Mesothelial cell of epicardium (in vitro differentiated cells): ENCODE data around the gene SPATA31E1. TPM values are rescaled to one million over a fixed set of nuclear protein-coding genes. Genes with fewer than 3 reads are reported as not detected.
"Not testable (repeated sequence)": the region's sequence is repeated elsewhere in the genome, so short reads cannot be mapped to it uniquely, and the experiment has no call there.

Experiments
- DNase-seq, 2 experiments: peaks; one replicate each; pipeline ENCODE4 v3.0.0; 2021; ENCODE audit warnings: low spot score in 2 of 2; ENCODE audit not compliant: unreplicated experiment in 2 of 2
- H3K27ac Mint-ChIP-seq: 2 replicates; pipeline ENCODE4 v1.8.0; 2021; ENCODE audit warnings: mixed read lengths
- H3K27me3 Mint-ChIP-seq: 2 replicates; pipeline ENCODE4 v1.8.0; 2021; ENCODE audit warnings: low read depth, mixed read lengths
- H3K36me3 Mint-ChIP-seq: 2 replicates; pipeline ENCODE4 v1.8.0; 2021; ENCODE audit warnings: mixed read lengths
- H3K4me1 Mint-ChIP-seq: 2 replicates; pipeline ENCODE4 v1.8.0; 2021; ENCODE audit warnings: mixed read lengths
- H3K4me3 Mint-ChIP-seq: 2 replicates; pipeline ENCODE4 v1.8.0; 2021; ENCODE audit warnings: mild to moderate bottlenecking, moderate library complexity, mixed read lengths
- H3K9me3 Mint-ChIP-seq: 2 replicates; pipeline ENCODE4 v1.8.0; 2021; ENCODE audit warnings: mixed read lengths
- total RNA-seq: library from RNA; stranded (reverse); gene quantifications from 3 replicates; pipeline ENCODE4 v1.2.1, GENCODE V29; 2021
- TF ChIP-seq, protein P1 (sequence below): fragments of 200-600 bp; sonication (generic); IDR thresholded peaks from one replicate; pipeline ENCODE4 v1.5.0; 2021; ENCODE audit warnings: antibody characterized with exemption; ENCODE audit not compliant: unreplicated experiment

Gene SPATA31E1
- total RNA-seq, 1 donor from 2014 or later: 0.09 TPM

DNA sequence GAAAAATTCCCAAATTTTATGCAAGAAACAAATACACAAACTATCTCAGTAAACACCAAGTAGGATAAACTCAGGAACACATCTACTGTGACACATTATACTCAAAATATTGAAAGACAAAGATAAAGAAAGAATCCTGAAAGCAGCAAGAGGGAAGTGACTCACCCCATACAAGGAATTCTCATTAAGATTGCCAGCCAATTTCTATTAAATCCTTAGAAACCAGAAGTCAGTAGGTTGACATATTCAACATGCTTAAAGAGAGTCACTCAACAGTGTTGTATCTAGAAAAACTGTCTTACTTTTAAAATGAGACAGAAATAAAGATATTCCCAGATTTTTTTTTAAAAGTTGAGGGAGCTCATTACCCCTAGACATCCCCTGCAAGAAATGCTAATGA, 15.5 kb downstream of the SPATA31E1 start:
- no peak overlapping the region for H3K27ac Mint-ChIP-seq
- peaks cover 9% of the 10 kb centered on the region for H3K36me3 Mint-ChIP-seq
- H3K4me3 Mint-ChIP-seq: no peak overlapping the region
- TF ChIP-seq, protein P1, sequence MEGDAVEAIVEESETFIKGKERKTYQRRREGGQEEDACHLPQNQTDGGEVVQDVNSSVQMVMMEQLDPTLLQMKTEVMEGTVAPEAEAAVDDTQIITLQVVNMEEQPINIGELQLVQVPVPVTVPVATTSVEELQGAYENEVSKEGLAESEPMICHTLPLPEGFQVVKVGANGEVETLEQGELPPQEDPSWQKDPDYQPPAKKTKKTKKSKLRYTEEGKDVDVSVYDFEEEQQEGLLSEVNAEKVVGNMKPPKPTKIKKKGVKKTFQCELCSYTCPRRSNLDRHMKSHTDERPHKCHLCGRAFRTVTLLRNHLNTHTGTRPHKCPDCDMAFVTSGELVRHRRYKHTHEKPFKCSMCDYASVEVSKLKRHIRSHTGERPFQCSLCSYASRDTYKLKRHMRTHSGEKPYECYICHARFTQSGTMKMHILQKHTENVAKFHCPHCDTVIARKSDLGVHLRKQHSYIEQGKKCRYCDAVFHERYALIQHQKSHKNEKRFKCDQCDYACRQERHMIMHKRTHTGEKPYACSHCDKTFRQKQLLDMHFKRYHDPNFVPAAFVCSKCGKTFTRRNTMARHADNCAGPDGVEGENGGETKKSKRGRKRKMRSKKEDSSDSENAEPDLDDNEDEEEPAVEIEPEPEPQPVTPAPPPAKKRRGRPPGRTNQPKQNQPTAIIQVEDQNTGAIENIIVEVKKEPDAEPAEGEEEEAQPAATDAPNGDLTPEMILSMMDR: no peak
- no peaks in the 10 kb centered on the region for H3K27me3 Mint-ChIP-seq
- peaks cover 55% of the 10 kb centered on the region for H3K9me3 Mint-ChIP-seq
- no peaks in the 10 kb centered on the region for H3K4me1 Mint-ChIP-seq
- no peak for DNase-seq

- not testable (repeated sequence) for H3K36me3 Mint-ChIP-seq, H3K4me1 Mint-ChIP-seq, DNase-seq, H3K27ac Mint-ChIP-seq, H3K4me3 Mint-ChIP-seq, H3K27me3 Mint-ChIP-seq
- peaks cover 52% of the 10 kb centered on the region for H3K9me3 Mint-ChIP-seq
These were observed 19.7 kb downstream of the SPATA31E1 start for GRCh38 chr9:87902371-87902770.

- no peak for DNase-seq
These were observed 26.8 kb downstream of the SPATA31E1 start for GRCh38 chr9:87909310-87910041.

GRCh38 chr9:87910821-87911220, 28.1 kb downstream of the SPATA31E1 start:
- Mint-ChIP-seq H3K4me3 (no peak overlapping the region), H3K27ac (peak overlapping the region; percentile 13), H3K36me3 (no peaks in the 10 kb centered on the region), H3K9me3 (no peaks in the 10 kb centered on the region), H3K4me1 (no peaks in the 10 kb centered on the region), H3K27me3 (no peaks in the 10 kb centered on the region)
- TF ChIP-seq, protein P1: no peak
- no peak for DNase-seq

More at GRCh38 chr9:87909310-87910041, 26.8 kb downstream of the SPATA31E1 start:
- TF ChIP-seq, protein P1: no peak
- Mint-ChIP-seq H3K4me1 (no peaks in the 10 kb centered on the region), H3K27me3 (no peaks in the 10 kb centered on the region), H3K27ac (no peak overlapping the region), H3K4me3 (no peak overlapping the region), H3K9me3 (peaks cover 6% of the 10 kb centered on the region), H3K36me3 (no peaks in the 10 kb centered on the region)

- H3K36me3 Mint-ChIP-seq, H3K4me3 Mint-ChIP-seq, H3K27me3 Mint-ChIP-seq, DNase-seq, H3K9me3 Mint-ChIP-seq, H3K4me1 Mint-ChIP-seq, H3K27ac Mint-ChIP-seq: not testable (repeated sequence)
These were observed 35.0 kb downstream of the SPATA31E1 start, which contains the start of gene SPATA31C1 for GRCh38 chr9:87917662-87918061. TSS of gene SPATA31C1 (plus strand) at chr9:87917962.

DNA sequence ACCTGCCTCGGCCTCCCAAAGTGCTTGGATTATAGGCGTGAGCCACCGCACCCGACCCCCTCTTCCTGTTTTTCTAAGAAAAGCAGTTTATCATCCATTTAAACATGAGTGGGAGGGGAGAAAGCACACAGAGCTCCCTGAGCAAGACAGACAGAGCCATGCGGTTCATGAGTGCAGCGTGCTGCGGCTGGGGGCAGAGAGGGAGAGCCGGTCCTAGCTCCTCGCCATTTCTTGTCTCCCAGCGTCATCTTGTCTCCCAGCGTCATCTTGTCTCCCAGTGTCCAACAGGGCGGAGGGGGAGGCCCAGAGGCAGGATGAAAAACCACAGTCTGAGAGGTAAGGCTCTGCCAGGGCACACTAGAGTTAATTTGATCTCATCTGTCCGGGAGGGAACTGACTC, 36.3 kb downstream of the SPATA31E1 start:
- H3K27ac Mint-ChIP-seq, DNase-seq, H3K4me1 Mint-ChIP-seq, H3K36me3 Mint-ChIP-seq, H3K27me3 Mint-ChIP-seq, H3K4me3 Mint-ChIP-seq, H3K9me3 Mint-ChIP-seq: not testable (repeated sequence)

GRCh38 chr9:87921561-87921960, 38.9 kb downstream of the SPATA31E1 start:
- not testable (repeated sequence) for H3K27me3 Mint-ChIP-seq, H3K4me1 Mint-ChIP-seq, H3K27ac Mint-ChIP-seq, DNase-seq, H3K9me3 Mint-ChIP-seq, H3K36me3 Mint-ChIP-seq, H3K4me3 Mint-ChIP-seq

- H3K36me3 Mint-ChIP-seq, H3K9me3 Mint-ChIP-seq, H3K27me3 Mint-ChIP-seq, H3K4me3 Mint-ChIP-seq, H3K4me1 Mint-ChIP-seq, H3K27ac Mint-ChIP-seq, DNase-seq: not testable (repeated sequence)
These were observed 40.3 kb downstream of the SPATA31E1 start for GRCh38 chr9:87923012-87923411.

DNA sequence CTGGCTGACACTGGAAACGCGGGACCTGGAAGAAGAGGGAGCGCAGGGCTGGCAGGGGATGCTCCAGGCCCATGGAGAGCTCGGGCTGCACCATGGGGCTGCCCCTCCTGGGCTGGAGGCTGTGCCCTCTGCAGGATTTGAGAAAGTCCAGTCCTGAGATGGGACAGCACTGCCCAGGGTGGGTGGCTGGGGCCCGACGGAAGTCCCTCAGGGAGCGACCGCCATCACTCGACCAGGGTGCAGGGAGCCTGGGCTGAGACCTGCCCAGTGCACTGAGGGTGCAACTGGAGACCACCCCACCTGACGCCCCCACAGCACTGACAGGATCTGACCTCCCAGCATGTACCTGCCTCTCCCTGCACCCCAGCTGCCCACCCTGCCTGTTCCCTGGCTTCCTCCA, 42.2 kb downstream of the SPATA31E1 start:
- not testable (repeated sequence) for DNase-seq, H3K4me1 Mint-ChIP-seq, H3K27me3 Mint-ChIP-seq, H3K36me3 Mint-ChIP-seq, H3K4me3 Mint-ChIP-seq, H3K27ac Mint-ChIP-seq, H3K9me3 Mint-ChIP-seq

- H3K36me3 Mint-ChIP-seq, H3K4me1 Mint-ChIP-seq, H3K9me3 Mint-ChIP-seq, H3K27ac Mint-ChIP-seq, DNase-seq, H3K27me3 Mint-ChIP-seq, H3K4me3 Mint-ChIP-seq: not testable (repeated sequence)
These were observed 46.5 kb downstream of the SPATA31E1 start for GRCh38 chr9:87929152-87929551.

DNA sequence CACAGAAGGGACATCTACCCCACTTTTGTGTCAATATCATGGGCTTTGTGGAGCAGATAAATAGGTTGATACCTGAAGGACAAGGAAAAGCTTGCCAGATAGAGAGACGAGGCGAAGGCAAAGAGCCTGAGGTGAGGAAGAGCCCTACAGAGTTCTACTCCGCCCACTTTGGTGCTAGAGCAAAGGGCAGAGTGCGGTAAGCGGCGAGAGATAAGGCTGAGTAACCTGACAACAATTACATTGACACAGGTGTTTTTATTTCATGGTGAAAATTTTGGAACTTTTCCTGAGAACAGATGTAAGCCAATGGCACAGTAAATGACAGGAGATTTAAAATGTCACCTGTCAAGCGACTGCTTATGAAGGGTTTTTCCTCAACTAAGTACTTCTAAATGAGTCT, 51.8 kb downstream of the SPATA31E1 start:
- not testable (repeated sequence) for H3K4me3 Mint-ChIP-seq, H3K9me3 Mint-ChIP-seq, H3K27me3 Mint-ChIP-seq, DNase-seq, H3K36me3 Mint-ChIP-seq, H3K4me1 Mint-ChIP-seq, H3K27ac Mint-ChIP-seq

DNA sequence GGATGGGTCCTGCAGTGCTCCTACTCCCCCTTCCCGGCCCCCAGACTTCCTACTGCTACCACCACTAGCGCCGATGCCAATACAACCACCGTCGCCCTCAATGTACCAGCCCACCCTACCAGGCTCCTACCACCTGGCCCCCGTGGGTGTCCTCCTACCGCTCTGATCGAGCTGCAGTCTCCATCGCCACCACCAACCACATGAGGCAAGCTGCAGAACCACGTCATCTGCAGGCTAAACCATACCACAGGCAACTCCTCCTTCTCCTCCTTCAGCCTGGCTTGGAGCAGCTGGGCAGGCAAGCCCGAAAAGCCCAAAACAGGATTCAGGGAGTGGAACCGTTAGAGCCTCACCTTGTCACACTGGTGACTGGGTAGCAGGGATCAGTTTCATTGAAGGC, 54.7 kb downstream of the SPATA31E1 start:
- H3K27me3 Mint-ChIP-seq: not testable (repeated sequence)

More for the DNA sequence above, 54.7 kb downstream of the SPATA31E1 start:
- not testable (repeated sequence) for H3K27ac Mint-ChIP-seq, DNase-seq, H3K4me3 Mint-ChIP-seq, H3K9me3 Mint-ChIP-seq, H3K36me3 Mint-ChIP-seq, H3K4me1 Mint-ChIP-seq
